ENCODE measurements around the gene NDUFB3.

NDUFB3 gene

GRCh38 chr2:201118961-201119854 lies 47.4 kb downstream of the NDUFB3 start:
- DNase-seq (ENCODE audit: extremely low read depth, low read depth) = no peak
- TF ChIP-seq CTCF (IDR thresholded peaks at IDR 0.05; ENCODE audit: low read depth, low read length) = no peak

- TF ChIP-seq CTCF (IDR thresholded peaks at IDR 0.05; ENCODE audit: low read depth, low read length) = no peak
- no peak for DNase-seq (ENCODE audit: extremely low read depth, low read depth)
Measured at GRCh38 chr2:201122276-201122675, 50.5 kb downstream of the NDUFB3 start.

GRCh38 chr2:201126308-201127151 lies 54.7 kb downstream of the NDUFB3 start:
- no peak for DNase-seq (ENCODE audit: extremely low read depth, low read depth)
- no peak for TF ChIP-seq CTCF (IDR thresholded peaks at IDR 0.05; ENCODE audit: low read depth, low read length)

GRCh38 chr2:201127152-201127511 lies 55.3 kb downstream of the NDUFB3 start:
- no peak for DNase-seq (ENCODE audit: extremely low read depth, low read depth)
- TF ChIP-seq CTCF (IDR thresholded peaks at IDR 0.05; ENCODE audit: low read depth, low read length) = no peak

GRCh38 chr2:201127570-201127969 lies 55.8 kb downstream of the NDUFB3 start:
- peak; percentile 65 for DNase-seq (ENCODE audit: extremely low read depth, low read depth)
- no peak for TF ChIP-seq CTCF (IDR thresholded peaks at IDR 0.05; ENCODE audit: low read depth, low read length)

- no peak for DNase-seq (ENCODE audit: extremely low read depth, low read depth)
Measured at GRCh38 chr2:201128033-201128432, 56.2 kb downstream of the NDUFB3 start.

More at GRCh38 chr2:201128033-201128432, 56.2 kb downstream of the NDUFB3 start:
- TF ChIP-seq CTCF (IDR thresholded peaks at IDR 0.05; ENCODE audit: low read depth, low read length) = no peak

Measured in AG09319 (cell line).